IMR-90 (cell line): ENCODE results near the gene COL25A1. TPM values are rescaled to one million over a fixed set of nuclear protein-coding genes. Genes with fewer than 3 reads are reported as not detected.

ENCODE experiments used
- ATAC-seq: fragments of 200-7000 bp; cut with Tn5 transposase; 2 replicates; pipeline ENCODE4 v1.9.1; 2020; ENCODE audit warnings: low read depth, mild to moderate bottlenecking, moderate library complexity
- Bru-seq: library from RNA; stranded (reverse); fragments of 400-500 nt; gene quantifications from one replicate; lab custom pipeline; 2021; lab: Mats Ljungman, UMichigan
- BruChase-seq, 2 experiments: library from RNA; stranded (reverse); fragments of 400-500 nt; gene quantifications; one replicate each; lab custom pipeline; 2021; lab: Mats Ljungman, UMichigan
- BruUV-seq: library from RNA; stranded (reverse); fragments of 400-500 nt; replicated peaks from 2 replicates; lab custom pipeline; 2021; lab: Mats Ljungman, UMichigan
- CTCF ChIA-PET: fragments of 300-600 bp; formaldehyde crosslinking; extraction: SDS; loops from one replicate; lab custom pipeline; 2021; ENCODE audit warnings: antibody characterized with exemption; lab: Yijun Ruan, JAX
- POLR2A ChIA-PET: fragments of 300-600 bp; sonication (Branson Sonifier 250); formaldehyde crosslinking; loops from one replicate; lab custom pipeline; 2022; ENCODE audit warnings: antibody characterized with exemption; ENCODE audit not compliant: unreplicated experiment; lab: Charles Lee
- DNase-seq: peaks from one replicate; pipeline ENCODE4 v3.0.0; 2013
- H2AFZ ChIP-seq: replicated peaks from 2 replicates; pipeline ENCODE3; 2013; ENCODE audit warnings: low read length, mild to moderate bottlenecking; ENCODE audit not compliant: poor library complexity
- H2AK5ac ChIP-seq: 2 replicates; pipeline ENCODE4 v1.6.1; 2013; ENCODE audit warnings: low read depth, low read length, inconsistent platforms
- H2AK9ac ChIP-seq: replicated peaks from 2 replicates; pipeline ENCODE3; 2013; ENCODE audit warnings: mild to moderate bottlenecking, low read depth, low read length, moderate library complexity; ENCODE audit not compliant: poor library complexity
- H2BK120ac ChIP-seq: 2 replicates; pipeline ENCODE4 v1.6.1; 2013; ENCODE audit warnings: low read depth, low read length, inconsistent platforms
- H2BK15ac ChIP-seq: 3 replicates; pipeline ENCODE4 v1.6.1; 2013; ENCODE audit warnings: low read depth, low read length, inconsistent platforms
- H2BK20ac ChIP-seq: 2 replicates; pipeline ENCODE4 v1.6.1; 2013; ENCODE audit warnings: low read depth, mild to moderate bottlenecking, inconsistent platforms, low read length, moderate library complexity
- H2BK5ac ChIP-seq: 2 replicates; pipeline ENCODE4 v1.6.1; 2013; ENCODE audit warnings: mild to moderate bottlenecking, low read depth, low read length, inconsistent platforms; ENCODE audit not compliant: poor library complexity, severe bottlenecking
- H3K14ac ChIP-seq: replicated peaks from 2 replicates; pipeline ENCODE4 v1.6.1; 2013; ENCODE audit warnings: low read depth, low read length, inconsistent platforms
- H3K18ac ChIP-seq: 2 replicates; pipeline ENCODE4 v1.6.1; 2013; ENCODE audit warnings: low read depth, low read length, control low read depth
- H3K23ac ChIP-seq: 2 replicates; pipeline ENCODE4 v1.6.1; 2013; ENCODE audit warnings: low read depth, low read length, inconsistent platforms
- H3K27ac ChIP-seq: 2 replicates; pipeline ENCODE4 v1.5.1; 2013; ENCODE audit warnings: mild to moderate bottlenecking, control low read depth, low read length; ENCODE audit not compliant: insufficient read depth
- H3K27me3 ChIP-seq: 2 replicates; pipeline ENCODE4 v1.6.1; 2013; ENCODE audit warnings: low read length; ENCODE audit not compliant: control insufficient read depth, insufficient read depth
- H3K36me3 ChIP-seq: 2 replicates; pipeline ENCODE4 v1.6.1; 2013; ENCODE audit warnings: low read length, mixed read lengths; ENCODE audit not compliant: control insufficient read depth, insufficient read depth
- H3K4ac ChIP-seq: 2 replicates; pipeline ENCODE4 v1.6.1; 2013; ENCODE audit warnings: low read depth, low read length, inconsistent platforms
- H3K4me1 ChIP-seq: 2 replicates; pipeline ENCODE4 v1.6.1; 2013; ENCODE audit warnings: low read length, mixed read lengths; ENCODE audit not compliant: control insufficient read depth, insufficient read depth
- H3K4me2 ChIP-seq: 2 replicates; pipeline ENCODE4 v1.6.1; 2013; ENCODE audit warnings: low read depth, mild to moderate bottlenecking, control low read depth, low read length, moderate library complexity
- H3K4me3 ChIP-seq: 2 replicates; pipeline ENCODE4 v1.5.1; 2013; ENCODE audit warnings: low read depth, mild to moderate bottlenecking, control low read depth, low read length, moderate library complexity; ENCODE audit not compliant: insufficient read depth
- H3K56ac ChIP-seq: 2 replicates; pipeline ENCODE4 v1.6.1; 2013; ENCODE audit warnings: low read length, inconsistent platforms; ENCODE audit not compliant: insufficient read depth; ENCODE audit errors: extremely low read depth
- H3K79me1 ChIP-seq, 2 experiments: 2 replicates each; pipeline ENCODE4 v1.6.1; 2013; ENCODE audit warnings: low read length in 2 of 2, inconsistent platforms in 1 of 2, low read depth in 1 of 2
- H3K9ac ChIP-seq: 2 replicates; pipeline ENCODE4 v1.6.1; 2013; ENCODE audit warnings: low read depth, low read length, control low read depth
- H3K9me1 ChIP-seq: 2 replicates; pipeline ENCODE4 v1.6.1; 2013; ENCODE audit warnings: low read length, inconsistent platforms; ENCODE audit not compliant: insufficient read depth
- H3K9me3 ChIP-seq: 2 replicates; pipeline ENCODE4 v1.6.1; 2013; ENCODE audit warnings: low read length; ENCODE audit not compliant: control insufficient read depth, insufficient read depth
- H4K20me1 ChIP-seq: 2 replicates; pipeline ENCODE4 v1.6.1; 2013; ENCODE audit warnings: low read length, inconsistent platforms; ENCODE audit not compliant: insufficient read depth
- H4K5ac ChIP-seq: 2 replicates; pipeline ENCODE4 v1.6.1; 2013; ENCODE audit warnings: mild to moderate bottlenecking, low read depth, low read length, control low read depth
- H4K8ac ChIP-seq, 2 experiments: 2 replicates each; pipeline ENCODE4 v1.6.1; 2013; ENCODE audit warnings: low read depth in 2 of 2, low read length in 2 of 2, control low read depth in 1 of 2, inconsistent platforms in 1 of 2
- H4K91ac ChIP-seq: 2 replicates; pipeline ENCODE4 v1.6.1; 2013; ENCODE audit warnings: low read depth, low read length, inconsistent platforms; ENCODE audit not compliant: insufficient read depth
- CEBPB ChIP-seq: IDR thresholded peaks from 2 replicates; pipeline ENCODE4 v1.6.1; 2012; ENCODE audit warnings: low read depth, low read length, improper control_type of control experiment
- RAD21 ChIP-seq: IDR thresholded peaks from 2 replicates; pipeline ENCODE4 v1.6.1; 2012; ENCODE audit warnings: low read length, improper control_type of control experiment
- RFX5 ChIP-seq: IDR thresholded peaks from 2 replicates; pipeline ENCODE4 v1.8.0; 2012; ENCODE audit warnings: low read depth, mild to moderate bottlenecking, low read length, moderate library complexity
- WGBS, 2 experiments: methylation state at CpG; one replicate each; pipeline versions ENCODE4 v1.1.5 to v1.1.7; 2013; ENCODE audit warnings: missing lambda C conversion rate in 2 of 2; ENCODE audit not compliant: insufficient read length in 1 of 2; ENCODE audit errors: extremely low coverage in 2 of 2; 5-methylcytosine and 5-hydroxymethylcytosine counted together
- dilution Hi-C: fragments of 300-500 bp; cut with HindIII; formaldehyde crosslinking; loops from one replicate; pipeline ENCODE4 v1.14.3; 2018; ENCODE audit warnings: low sequenced_read_pairs; ENCODE audit not compliant: unreplicated experiment
- in situ Hi-C: fragments of 300-500 bp; cut with MboI; formaldehyde crosslinking; loops from 3 replicates; pipeline ENCODE4 v1.14.3; 2019; ENCODE audit warnings: low sequenced_read_pairs, inconsistent platforms, mixed read lengths
- intact Hi-C: fragments of 100-400 bp; cut with micrococcal nuclease; formaldehyde crosslinking; loops from 2 replicates; pipeline ENCODE4 v1.10.0; 2022
- long read RNA-seq: library from polyadenylated mRNA; unstranded; transcript quantifications from one replicate; pipeline ENCODE4 v2.0.0, GENCODE V29; 2021; ENCODE audit not compliant: unreplicated experiment
- polyA plus RNA-seq, 3 experiments: library from polyadenylated mRNA; depleted of rRNA; stranded (reverse); fragments of >200 nt; gene quantifications; 2 replicates each; pipeline ENCODE4 v1.2.3, GENCODE V29; 2012; ENCODE audit warnings: low replicate concordance in 1 of 3
- total RNA-seq: library from RNA; depleted of rRNA; stranded (reverse); fragments of >200 nt; gene quantifications from 2 replicates; pipeline ENCODE4 v1.2.3, GENCODE V29; 2012; rRNA removed
- TF ChIP-seq, protein P1 (sequence below): conservative IDR thresholded peaks from 2 replicates; pipeline ENCODE4 v1.5.1; 2012; ENCODE audit warnings: mild to moderate bottlenecking, low read depth, low read length, improper control_type of control experiment
- TF ChIP-seq, protein P2 (sequence below): fragments of 150-350 bp; IDR thresholded peaks from 2 replicates; pipeline ENCODE4 v1.6.1; 2017; ENCODE audit warnings: mild to moderate bottlenecking, antibody characterized with exemption, low read length, low read depth

Gene COL25A1
- total RNA-seq (under 0.01 TPM in 2 replicates), polyA plus RNA-seq (2012; rRNA removed) (0.05 TPM in 1 of 2 replicates, not detected in the other), Bru-seq, nascent RNA (percentile 11 among the genes with signal in this experiment), BruChase-seq, experiment 1, labeled RNA remaining after a 6-hour chase (percentile 13 among the genes with signal in this experiment), BruChase-seq, experiment 2, labeled RNA remaining after a 2-hour chase (percentile 12 among the genes with signal in this experiment)
- 0.01 TPM in 1 of 2 replicates, not detected in the other for polyA plus RNA-seq (2012; cell fraction: cytosol; rRNA removed)
- 0.01 and 0.02 TPM in 2 replicates for polyA plus RNA-seq (2012; cell fraction: nucleus; rRNA removed; ENCODE audit: low replicate concordance)
- long read RNA-seq = 0 reads

DNA sequence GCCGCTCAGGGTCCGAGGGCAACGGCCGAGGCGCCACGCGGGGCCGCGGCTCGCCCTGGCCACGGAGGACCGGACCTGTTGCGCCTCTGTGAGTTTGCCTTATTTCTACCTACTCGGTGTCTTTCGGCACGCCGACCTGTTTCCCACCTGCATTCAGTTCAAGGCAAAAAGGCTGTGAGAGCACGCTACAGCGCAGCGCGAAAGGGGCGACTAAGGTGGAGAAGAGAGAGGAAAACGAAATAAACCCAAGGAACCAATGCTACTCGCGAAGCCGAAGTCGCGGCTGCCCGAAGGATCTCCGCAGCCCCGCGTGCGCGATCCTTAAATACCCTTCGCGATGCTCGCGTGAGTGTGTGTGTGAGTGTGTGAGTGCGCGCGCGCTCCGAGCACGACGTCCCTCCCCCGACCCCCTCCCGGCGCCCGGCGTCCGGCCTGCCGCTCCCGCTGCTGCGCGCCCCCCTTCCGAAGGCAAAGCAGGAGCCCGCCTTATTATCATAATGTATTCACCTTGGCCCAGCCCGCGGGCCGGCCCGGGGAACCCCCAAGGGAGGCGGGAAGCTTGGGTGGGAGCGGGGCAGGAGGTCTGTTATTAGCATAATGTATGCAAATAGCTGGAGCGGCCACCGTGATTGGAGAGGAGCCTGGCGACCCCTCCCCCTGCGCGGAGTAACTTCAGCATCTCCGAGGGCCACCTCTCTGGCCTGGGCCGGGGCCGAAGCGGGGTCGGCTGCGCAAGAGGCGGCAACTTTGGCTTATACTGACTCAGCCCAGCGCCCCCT is at the start of gene COL25A1:
COL25A1 (minus strand) TSS at position 298 of the 779 bp plus-strand sequence.
- Histone ChIP-seq H3K4ac (no peak within 1 kb of the TSS), H2AK9ac (no peak within 1 kb of the TSS), H2BK15ac (no peak within 1 kb of the TSS), H4K5ac (no peak within 1 kb of the TSS), H3K56ac (no peak within 1 kb of the TSS), H3K4me2 (peak within 1 kb of the TSS; percentile 94), H3K14ac (no peak within 1 kb of the TSS), H3K4me3 (peak within 1 kb of the TSS; percentile 44), H3K9ac (no peak within 1 kb of the TSS), H3K27me3 (peaks cover 36% of the 10 kb centered on the region), H2AFZ (peak within 1 kb of the TSS; percentile 77), H3K23ac (peak within 1 kb of the TSS; percentile 9; the same call in 1 of the 2 replicates), H2AK5ac (no peak within 1 kb of the TSS), H3K9me1 (no peaks in the 10 kb centered on the region), H3K79me1 (no peaks in the 10 kb centered on the region), H3K18ac (no peak within 1 kb of the TSS), H2BK120ac (no peak within 1 kb of the TSS), H2BK20ac (no peak within 1 kb of the TSS), H3K27ac (no peak within 1 kb of the TSS), H4K20me1 (no peaks in the 10 kb centered on the region), H4K8ac (no peak within 1 kb of the TSS), H2BK5ac (no peak within 1 kb of the TSS), H3K9me3 (peaks cover 5% of the 10 kb centered on the region; the same call in 1 of the 2 replicates), H4K91ac (no peak within 1 kb of the TSS), H3K4me1 (no peaks in the 10 kb centered on the region), H3K36me3 (no peaks in the 10 kb centered on the region)
- POLR2A ChIA-PET = no interaction called here
- CTCF ChIA-PET = no interaction called here
- no TSS peak for BruUV-seq
- dilution Hi-C loops = no loop called here
- DNase-seq (peak; percentile 16), ATAC-seq (peak; percentile 75)
- TF ChIP-seq, protein P1, sequence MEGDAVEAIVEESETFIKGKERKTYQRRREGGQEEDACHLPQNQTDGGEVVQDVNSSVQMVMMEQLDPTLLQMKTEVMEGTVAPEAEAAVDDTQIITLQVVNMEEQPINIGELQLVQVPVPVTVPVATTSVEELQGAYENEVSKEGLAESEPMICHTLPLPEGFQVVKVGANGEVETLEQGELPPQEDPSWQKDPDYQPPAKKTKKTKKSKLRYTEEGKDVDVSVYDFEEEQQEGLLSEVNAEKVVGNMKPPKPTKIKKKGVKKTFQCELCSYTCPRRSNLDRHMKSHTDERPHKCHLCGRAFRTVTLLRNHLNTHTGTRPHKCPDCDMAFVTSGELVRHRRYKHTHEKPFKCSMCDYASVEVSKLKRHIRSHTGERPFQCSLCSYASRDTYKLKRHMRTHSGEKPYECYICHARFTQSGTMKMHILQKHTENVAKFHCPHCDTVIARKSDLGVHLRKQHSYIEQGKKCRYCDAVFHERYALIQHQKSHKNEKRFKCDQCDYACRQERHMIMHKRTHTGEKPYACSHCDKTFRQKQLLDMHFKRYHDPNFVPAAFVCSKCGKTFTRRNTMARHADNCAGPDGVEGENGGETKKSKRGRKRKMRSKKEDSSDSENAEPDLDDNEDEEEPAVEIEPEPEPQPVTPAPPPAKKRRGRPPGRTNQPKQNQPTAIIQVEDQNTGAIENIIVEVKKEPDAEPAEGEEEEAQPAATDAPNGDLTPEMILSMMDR = no peak
- TF ChIP-seq CEBPB (no peak), RAD21 (no peak), RFX5 (no peak)
- TF ChIP-seq, protein P2, sequence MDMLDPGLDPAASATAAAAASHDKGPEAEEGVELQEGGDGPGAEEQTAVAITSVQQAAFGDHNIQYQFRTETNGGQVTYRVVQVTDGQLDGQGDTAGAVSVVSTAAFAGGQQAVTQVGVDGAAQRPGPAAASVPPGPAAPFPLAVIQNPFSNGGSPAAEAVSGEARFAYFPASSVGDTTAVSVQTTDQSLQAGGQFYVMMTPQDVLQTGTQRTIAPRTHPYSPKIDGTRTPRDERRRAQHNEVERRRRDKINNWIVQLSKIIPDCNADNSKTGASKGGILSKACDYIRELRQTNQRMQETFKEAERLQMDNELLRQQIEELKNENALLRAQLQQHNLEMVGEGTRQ = no peak
- in situ Hi-C loops = no loop called here
- 1% methylated on average over 16 of the region's 76 CpGs; no CpG with 5 or more reads in 1 of the 2 experiments for WGBS, 2 experiments
- intact Hi-C loops = no loop called here
